Measurements from ENCODE around the gene ICE2. TPM values are rescaled to one million over a fixed set of nuclear protein-coding genes. Genes with fewer than 3 reads are reported as not detected.
A peak's percentile ranks its signal among the peaks of the same experiment; 100 is the strongest.

ICE2 gene
- total RNA-seq, 1 donor from 2014 or later = 26.5 TPM

DNA sequence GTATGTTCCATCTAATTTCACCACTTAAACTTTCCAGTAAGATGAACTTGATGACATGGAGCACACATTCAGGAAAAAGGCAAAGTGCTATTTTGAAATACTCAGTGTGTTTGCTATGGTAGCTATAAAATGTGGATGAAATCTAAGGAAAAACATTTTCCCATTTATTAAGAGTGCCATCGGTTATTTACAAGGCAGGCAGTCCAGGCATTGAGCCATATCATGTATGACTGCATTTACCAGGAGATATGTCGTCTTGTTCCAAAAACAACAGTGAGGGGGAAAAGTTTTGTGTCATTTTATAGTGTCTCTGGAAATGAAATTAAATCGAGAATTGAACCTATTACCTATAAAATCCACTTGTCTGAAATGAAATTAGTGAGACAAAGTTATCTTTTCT lies 94.9 kb downstream of the ICE2 start:
- peak overlapping the region; percentile 99 for H3K27ac ChIP-seq (ENCODE audit: low read depth, low read length)
- DNase-seq (ENCODE audit: low read depth) = peak; percentile 71
- Mint-ChIP-seq H3K9me3 (ENCODE audit: unreplicated experiment) (no peaks in the 10 kb centered on the region), H3K4me3 (ENCODE audit: unreplicated experiment) (no peak overlapping the region), H3K36me3 (ENCODE audit: low read depth, unreplicated experiment) (peaks cover 20% of the 10 kb centered on the region), H3K4me1 (ENCODE audit: low read depth, unreplicated experiment) (peaks cover 61% of the 10 kb centered on the region), H3K27ac (ENCODE audit: unreplicated experiment) (no peak overlapping the region), H3K27me3 (ENCODE audit: low read depth, unreplicated experiment) (no peaks in the 10 kb centered on the region)
- H3K27me3 ChIP-seq (ENCODE audit: insufficient read depth, low read length) = no peaks in the 10 kb centered on the region
- no peak for FAIRE-seq
- H3K79me2 ChIP-seq (ENCODE audit: insufficient read depth, low read length) = peaks cover 94% of the 10 kb centered on the region
- no peak overlapping the region for H3K4me3 ChIP-seq (ENCODE audit: insufficient read depth, low read depth, low read length)
- H4K20me1 ChIP-seq (ENCODE audit: insufficient read depth, low read length) = peaks cover 90% of the 10 kb centered on the region
- H3K9ac ChIP-seq (ENCODE audit: low read length) = peak overlapping the region; percentile 59
- no peaks in the 10 kb centered on the region for H3K9me3 ChIP-seq (ENCODE audit: insufficient read depth, low read depth, low read length)
- no peak overlapping the region for H2AFZ ChIP-seq (ENCODE audit: low read depth, low read length)
- TF ChIP-seq, protein P1, sequence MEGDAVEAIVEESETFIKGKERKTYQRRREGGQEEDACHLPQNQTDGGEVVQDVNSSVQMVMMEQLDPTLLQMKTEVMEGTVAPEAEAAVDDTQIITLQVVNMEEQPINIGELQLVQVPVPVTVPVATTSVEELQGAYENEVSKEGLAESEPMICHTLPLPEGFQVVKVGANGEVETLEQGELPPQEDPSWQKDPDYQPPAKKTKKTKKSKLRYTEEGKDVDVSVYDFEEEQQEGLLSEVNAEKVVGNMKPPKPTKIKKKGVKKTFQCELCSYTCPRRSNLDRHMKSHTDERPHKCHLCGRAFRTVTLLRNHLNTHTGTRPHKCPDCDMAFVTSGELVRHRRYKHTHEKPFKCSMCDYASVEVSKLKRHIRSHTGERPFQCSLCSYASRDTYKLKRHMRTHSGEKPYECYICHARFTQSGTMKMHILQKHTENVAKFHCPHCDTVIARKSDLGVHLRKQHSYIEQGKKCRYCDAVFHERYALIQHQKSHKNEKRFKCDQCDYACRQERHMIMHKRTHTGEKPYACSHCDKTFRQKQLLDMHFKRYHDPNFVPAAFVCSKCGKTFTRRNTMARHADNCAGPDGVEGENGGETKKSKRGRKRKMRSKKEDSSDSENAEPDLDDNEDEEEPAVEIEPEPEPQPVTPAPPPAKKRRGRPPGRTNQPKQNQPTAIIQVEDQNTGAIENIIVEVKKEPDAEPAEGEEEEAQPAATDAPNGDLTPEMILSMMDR (IDR thresholded peaks at IDR 0.05; ENCODE audit: insufficient read depth, low read depth, low read length) = no peak
- TF ChIP-seq EZH2 (IDR thresholded peaks at IDR 0.05; ENCODE audit: insufficient read depth, low read length) = no peak
- peak overlapping the region; percentile 40 for H3K4me2 ChIP-seq (ENCODE audit: low read length)
- H3K36me3 ChIP-seq (ENCODE audit: insufficient read depth, low read length) = peaks cover 61% of the 10 kb centered on the region
- H3K4me1 ChIP-seq (ENCODE audit: insufficient read depth, low read length) = peaks cover 72% of the 10 kb centered on the region

DNA sequence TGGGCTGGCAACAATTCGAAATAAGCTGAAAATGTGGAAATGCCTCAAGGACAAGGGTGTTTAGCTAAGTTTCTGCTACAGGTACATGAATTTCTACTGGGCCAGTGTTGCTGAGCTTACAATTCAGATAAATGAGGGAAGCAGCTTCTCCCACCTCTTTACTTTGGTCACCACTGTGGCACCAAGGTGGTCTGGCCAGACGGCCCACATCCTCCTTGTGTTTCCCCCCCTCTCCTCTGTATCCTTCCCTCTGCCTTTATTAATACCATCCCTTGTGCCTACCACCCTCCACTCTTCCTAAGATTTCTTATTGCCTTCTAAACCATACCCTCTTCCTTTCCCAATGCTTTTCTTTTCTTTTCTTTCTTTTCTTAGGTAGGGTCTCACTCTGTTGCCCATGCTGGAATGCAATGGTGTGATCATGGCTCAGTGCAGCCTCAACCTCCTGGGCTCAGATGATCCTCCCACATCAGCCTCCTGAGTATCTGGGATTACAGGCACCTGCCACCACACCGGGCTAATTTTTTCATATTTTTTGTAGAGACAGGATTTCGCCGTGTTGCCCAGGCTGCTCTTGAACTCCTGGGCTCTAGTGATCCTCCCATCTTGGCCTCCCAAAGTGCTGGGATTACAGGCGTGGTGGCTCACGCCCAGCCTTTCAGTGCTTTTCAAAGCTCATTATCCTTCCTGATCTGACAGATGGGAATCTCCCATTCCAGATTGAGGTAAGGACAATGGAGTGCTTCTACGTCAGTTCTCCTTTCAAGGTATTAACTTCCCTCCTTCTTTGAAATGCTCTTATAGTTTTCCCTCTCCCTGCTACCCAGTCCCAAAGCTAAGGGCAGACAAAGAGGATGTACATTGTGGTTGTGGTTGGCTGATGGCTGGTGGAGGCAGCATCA lies 95.9 kb downstream of the ICE2 start:
- Mint-ChIP-seq H3K36me3 (ENCODE audit: low read depth, unreplicated experiment) (peaks cover 21% of the 10 kb centered on the region), H3K4me1 (ENCODE audit: low read depth, unreplicated experiment) (peaks cover 57% of the 10 kb centered on the region), H3K9me3 (ENCODE audit: unreplicated experiment) (no peaks in the 10 kb centered on the region), H3K4me3 (ENCODE audit: unreplicated experiment) (peak overlapping the region; percentile 68), H3K27me3 (ENCODE audit: low read depth, unreplicated experiment) (no peaks in the 10 kb centered on the region), H3K27ac (ENCODE audit: unreplicated experiment) (peak overlapping the region; percentile 53)
- no peak overlapping the region for H3K4me3 ChIP-seq (ENCODE audit: insufficient read depth, low read depth, low read length)
- H3K9me3 ChIP-seq (ENCODE audit: insufficient read depth, low read depth, low read length) = no peaks in the 10 kb centered on the region
- peaks cover 62% of the 10 kb centered on the region for H3K36me3 ChIP-seq (ENCODE audit: insufficient read depth, low read length)
- H3K9ac ChIP-seq (ENCODE audit: low read length) = peak overlapping the region; percentile 59
- TF ChIP-seq, protein P1 (IDR thresholded peaks at IDR 0.05; ENCODE audit: insufficient read depth, low read depth, low read length) = no peak
- no peak for TF ChIP-seq EZH2 (IDR thresholded peaks at IDR 0.05; ENCODE audit: insufficient read depth, low read length)
- DNase-seq (ENCODE audit: low read depth) (no peak), FAIRE-seq (no peak)
- H3K79me2 ChIP-seq (ENCODE audit: insufficient read depth, low read length) = peaks cover 90% of the 10 kb centered on the region
- peak overlapping the region; percentile 99 for H3K27ac ChIP-seq (ENCODE audit: low read depth, low read length)
- no peaks in the 10 kb centered on the region for H3K27me3 ChIP-seq (ENCODE audit: insufficient read depth, low read length)
- H2AFZ ChIP-seq (ENCODE audit: low read depth, low read length) = no peak overlapping the region
- peaks cover 80% of the 10 kb centered on the region for H4K20me1 ChIP-seq (ENCODE audit: insufficient read depth, low read length)
- peaks cover 79% of the 10 kb centered on the region for H3K4me1 ChIP-seq (ENCODE audit: insufficient read depth, low read length)
- H3K4me2 ChIP-seq (ENCODE audit: low read length) = peak overlapping the region; percentile 34

Data from astrocyte (in vitro differentiated cells and primary cell).